Measurements from ENCODE around the gene ARHGEF39.

ARHGEF39 gene

GRCh38 chr9:35691334-35691650 is 26.3 kb upstream of the ARHGEF39 start:
- H3K4me1 ChIP-seq (ENCODE audit: control insufficient read depth, insufficient read depth, low read length, poor library complexity, severe bottlenecking): peaks cover 9% of the 10 kb centered on the region
- H3K9me3 ChIP-seq (ENCODE audit: control insufficient read depth, low read length): no peaks in the 10 kb centered on the region
- no peak for DNase-seq
- H3K27ac ChIP-seq (ENCODE audit: insufficient read depth, low read length, poor library complexity, severe bottlenecking): peak overlapping the region; percentile 45
- peaks cover 2% of the 10 kb centered on the region for H3K36me3 ChIP-seq (ENCODE audit: control insufficient read depth, insufficient read depth, low read length)
- no peaks in the 10 kb centered on the region for H3K27me3 ChIP-seq (replicated peaks; ENCODE audit: control insufficient read depth, insufficient read depth, low read length, poor library complexity, severe bottlenecking)
- H3K4me3 ChIP-seq (ENCODE audit: insufficient read depth, low read depth, low read length, poor library complexity, severe bottlenecking): peak overlapping the region; percentile 78

GRCh38 chr9:35690614-35691333 is 25.8 kb upstream of the ARHGEF39 start:
- no peaks in the 10 kb centered on the region for H3K36me3 ChIP-seq (ENCODE audit: control insufficient read depth, insufficient read depth, low read length)
- peaks cover 9% of the 10 kb centered on the region for H3K4me1 ChIP-seq (ENCODE audit: control insufficient read depth, insufficient read depth, low read length, poor library complexity, severe bottlenecking)
- H3K27me3 ChIP-seq (replicated peaks; ENCODE audit: control insufficient read depth, insufficient read depth, low read length, poor library complexity, severe bottlenecking): no peaks in the 10 kb centered on the region
- peak in 1 of 3 donors; percentile 9 for DNase-seq
- peak overlapping the region; percentile 78 for H3K4me3 ChIP-seq (ENCODE audit: insufficient read depth, low read depth, low read length, poor library complexity, severe bottlenecking)
- no peaks in the 10 kb centered on the region for H3K9me3 ChIP-seq (ENCODE audit: control insufficient read depth, low read length)
- H3K27ac ChIP-seq (ENCODE audit: insufficient read depth, low read length, poor library complexity, severe bottlenecking): peak overlapping the region; percentile 45

GRCh38 chr9:35690294-35690613 is 25.3 kb upstream of the ARHGEF39 start:
- no peak for DNase-seq
- peak overlapping the region; percentile 78 for H3K4me3 ChIP-seq (ENCODE audit: insufficient read depth, low read depth, low read length, poor library complexity, severe bottlenecking)
- H3K4me1 ChIP-seq (ENCODE audit: control insufficient read depth, insufficient read depth, low read length, poor library complexity, severe bottlenecking): peaks cover 9% of the 10 kb centered on the region
- H3K27me3 ChIP-seq (replicated peaks; ENCODE audit: control insufficient read depth, insufficient read depth, low read length, poor library complexity, severe bottlenecking): no peaks in the 10 kb centered on the region
- H3K27ac ChIP-seq (ENCODE audit: insufficient read depth, low read length, poor library complexity, severe bottlenecking): no peak overlapping the region
- no peaks in the 10 kb centered on the region for H3K36me3 ChIP-seq (ENCODE audit: control insufficient read depth, insufficient read depth, low read length)
- H3K9me3 ChIP-seq (ENCODE audit: control insufficient read depth, low read length): no peaks in the 10 kb centered on the region

GRCh38 chr9:35689542-35690293 is 24.7 kb upstream of the ARHGEF39 start, which contains the start of gene TPM2:
Gene TPM2 (minus strand): TSS chr9:35689925. CDS start chr9:35689817, 108 bp downstream.
- no peaks in the 10 kb centered on the region for H3K36me3 ChIP-seq (ENCODE audit: control insufficient read depth, insufficient read depth, low read length)

GRCh38 chr9:35688558-35689541 is 23.9 kb upstream of the ARHGEF39 start:
- H3K36me3 ChIP-seq (ENCODE audit: control insufficient read depth, insufficient read depth, low read length): no peaks in the 10 kb centered on the region
- peak overlapping the region; percentile 21 for H3K27ac ChIP-seq (ENCODE audit: insufficient read depth, low read length, poor library complexity, severe bottlenecking)
- H3K4me1 ChIP-seq (ENCODE audit: control insufficient read depth, insufficient read depth, low read length, poor library complexity, severe bottlenecking): peaks cover 9% of the 10 kb centered on the region
- no peak for DNase-seq
- H3K9me3 ChIP-seq (ENCODE audit: control insufficient read depth, low read length): no peaks in the 10 kb centered on the region
- H3K27me3 ChIP-seq (replicated peaks; ENCODE audit: control insufficient read depth, insufficient read depth, low read length, poor library complexity, severe bottlenecking): no peaks in the 10 kb centered on the region
- H3K4me3 ChIP-seq (ENCODE audit: insufficient read depth, low read depth, low read length, poor library complexity, severe bottlenecking): no peak overlapping the region

More at GRCh38 chr9:35689542-35690293, 24.7 kb upstream of the ARHGEF39 start, which contains the start of gene TPM2:
- no peak for DNase-seq
- Histone ChIP-seq H3K27me3 (replicated peaks; ENCODE audit: control insufficient read depth, insufficient read depth, low read length, poor library complexity, severe bottlenecking) (no peaks in the 10 kb centered on the region), H3K27ac (ENCODE audit: insufficient read depth, low read length, poor library complexity, severe bottlenecking) (peak within 1 kb of the TSS; percentile 45), H3K4me3 (ENCODE audit: insufficient read depth, low read depth, low read length, poor library complexity, severe bottlenecking) (peak within 1 kb of the TSS; percentile 78), H3K9me3 (ENCODE audit: control insufficient read depth, low read length) (no peaks in the 10 kb centered on the region), H3K4me1 (ENCODE audit: control insufficient read depth, insufficient read depth, low read length, poor library complexity, severe bottlenecking) (peaks cover 9% of the 10 kb centered on the region)

GRCh38 chr9:35687972-35688557 is 23.1 kb upstream of the ARHGEF39 start:
- H3K36me3 ChIP-seq (ENCODE audit: control insufficient read depth, insufficient read depth, low read length): no peaks in the 10 kb centered on the region
- no peaks in the 10 kb centered on the region for H3K9me3 ChIP-seq (ENCODE audit: control insufficient read depth, low read length)
- H3K27ac ChIP-seq (ENCODE audit: insufficient read depth, low read length, poor library complexity, severe bottlenecking): no peak overlapping the region
- H3K4me1 ChIP-seq (ENCODE audit: control insufficient read depth, insufficient read depth, low read length, poor library complexity, severe bottlenecking): peaks cover 9% of the 10 kb centered on the region
- H3K27me3 ChIP-seq (replicated peaks; ENCODE audit: control insufficient read depth, insufficient read depth, low read length, poor library complexity, severe bottlenecking): no peaks in the 10 kb centered on the region
- H3K4me3 ChIP-seq (ENCODE audit: insufficient read depth, low read depth, low read length, poor library complexity, severe bottlenecking): no peak overlapping the region
- DNase-seq: no peak

- H3K27ac ChIP-seq (ENCODE audit: insufficient read depth, low read length, poor library complexity, severe bottlenecking): no peak overlapping the region
- H3K4me3 ChIP-seq (ENCODE audit: insufficient read depth, low read depth, low read length, poor library complexity, severe bottlenecking): no peak overlapping the region
Measured at GRCh38 chr9:35687306-35687705, 22.3 kb upstream of the ARHGEF39 start.

GRCh38 chr9:35686222-35687203 is 21.5 kb upstream of the ARHGEF39 start:
- H3K9me3 ChIP-seq (ENCODE audit: control insufficient read depth, low read length): no peaks in the 10 kb centered on the region
- peaks cover 9% of the 10 kb centered on the region for H3K4me1 ChIP-seq (ENCODE audit: control insufficient read depth, insufficient read depth, low read length, poor library complexity, severe bottlenecking)
- no peak for DNase-seq
- no peaks in the 10 kb centered on the region for H3K36me3 ChIP-seq (ENCODE audit: control insufficient read depth, insufficient read depth, low read length)
- no peaks in the 10 kb centered on the region for H3K27me3 ChIP-seq (replicated peaks; ENCODE audit: control insufficient read depth, insufficient read depth, low read length, poor library complexity, severe bottlenecking)
- H3K4me3 ChIP-seq (ENCODE audit: insufficient read depth, low read depth, low read length, poor library complexity, severe bottlenecking): no peak overlapping the region
- H3K27ac ChIP-seq (ENCODE audit: insufficient read depth, low read length, poor library complexity, severe bottlenecking): no peak overlapping the region

More at GRCh38 chr9:35687306-35687705, 22.3 kb upstream of the ARHGEF39 start:
- DNase-seq: no peak
- no peaks in the 10 kb centered on the region for H3K9me3 ChIP-seq (ENCODE audit: control insufficient read depth, low read length)
- H3K27me3 ChIP-seq (replicated peaks; ENCODE audit: control insufficient read depth, insufficient read depth, low read length, poor library complexity, severe bottlenecking): no peaks in the 10 kb centered on the region
- no peaks in the 10 kb centered on the region for H3K36me3 ChIP-seq (ENCODE audit: control insufficient read depth, insufficient read depth, low read length)
- peaks cover 9% of the 10 kb centered on the region for H3K4me1 ChIP-seq (ENCODE audit: control insufficient read depth, insufficient read depth, low read length, poor library complexity, severe bottlenecking)

- H3K27me3 ChIP-seq (replicated peaks; ENCODE audit: control insufficient read depth, insufficient read depth, low read length, poor library complexity, severe bottlenecking): no peaks in the 10 kb centered on the region
- no peaks in the 10 kb centered on the region for H3K9me3 ChIP-seq (ENCODE audit: control insufficient read depth, low read length)
- no peak overlapping the region for H3K4me3 ChIP-seq (ENCODE audit: insufficient read depth, low read depth, low read length, poor library complexity, severe bottlenecking)
- H3K27ac ChIP-seq (ENCODE audit: insufficient read depth, low read length, poor library complexity, severe bottlenecking): no peak overlapping the region
- no peaks in the 10 kb centered on the region for H3K36me3 ChIP-seq (ENCODE audit: control insufficient read depth, insufficient read depth, low read length)
- peaks cover 4% of the 10 kb centered on the region for H3K4me1 ChIP-seq (ENCODE audit: control insufficient read depth, insufficient read depth, low read length, poor library complexity, severe bottlenecking)
- no peak for DNase-seq
Measured at GRCh38 chr9:35685506-35685905, 20.5 kb upstream of the ARHGEF39 start.

All from effector memory CD4-positive, alpha-beta T cell (primary cell).